Fibroblast of lung (primary cell): ENCODE results near the gene SSUH2.
"Not testable (repeated sequence)": the region's sequence is repeated elsewhere in the genome, so short reads cannot be mapped to it uniquely, and the experiment has no call there.

Experiments
- CTCF ChIP-seq, 2 donors: IDR thresholded peaks in 1 of 2; conservative IDR thresholded peaks in 1 of 2; 1 replicate in 1 of 2; 2 replicates in 1 of 2; pipeline ENCODE4 v1.5.1; 2011 to 2012; ENCODE audit warnings: low read length in 2 of 2, control low read depth in 1 of 2, inconsistent platforms in 1 of 2, low read depth in 1 of 2, mild to moderate bottlenecking in 1 of 2
- EZH2 ChIP-seq: IDR thresholded peaks from 2 replicates; pipeline ENCODE4 v1.5.1; 2012; ENCODE audit warnings: low read length, control low read depth, mild to moderate bottlenecking; ENCODE audit errors: missing control alignments

DNA sequence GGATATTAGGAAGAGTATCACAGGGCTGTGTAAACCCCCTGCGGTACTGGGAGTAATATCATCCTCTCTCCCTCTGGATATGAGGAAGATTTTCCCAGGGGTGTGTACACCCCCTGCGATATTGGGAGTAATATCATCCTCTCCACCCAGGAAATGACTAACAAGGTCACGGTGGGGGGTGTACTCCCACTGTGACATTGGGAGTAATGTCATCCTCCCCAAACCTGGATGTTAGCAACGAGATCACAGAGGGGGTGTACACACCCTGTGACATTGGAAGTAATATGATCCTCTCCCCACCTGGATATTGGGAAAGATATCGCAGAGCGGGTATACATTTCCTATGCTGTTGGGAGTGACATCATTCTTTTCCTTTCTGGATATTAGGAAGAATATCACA lies 40.4 kb upstream of the SSUH2 start:
- TF ChIP-seq CTCF (conservative IDR thresholded peaks at IDR 0.05 in 1 of 2, IDR thresholded peaks at IDR 0.05 in 1 of 2; ENCODE audit: low read depth in 1 of 2, low read length in 2 of 2); EZH2: not testable (repeated sequence)
